ENCODE data around the gene RAB40B. TPM values are rescaled to one million over a fixed set of nuclear protein-coding genes. Genes with fewer than 3 reads are reported as not detected.

RAB40B gene
- total RNA-seq, 1 donor from 2014 or later, result 11.5 TPM

DNA sequence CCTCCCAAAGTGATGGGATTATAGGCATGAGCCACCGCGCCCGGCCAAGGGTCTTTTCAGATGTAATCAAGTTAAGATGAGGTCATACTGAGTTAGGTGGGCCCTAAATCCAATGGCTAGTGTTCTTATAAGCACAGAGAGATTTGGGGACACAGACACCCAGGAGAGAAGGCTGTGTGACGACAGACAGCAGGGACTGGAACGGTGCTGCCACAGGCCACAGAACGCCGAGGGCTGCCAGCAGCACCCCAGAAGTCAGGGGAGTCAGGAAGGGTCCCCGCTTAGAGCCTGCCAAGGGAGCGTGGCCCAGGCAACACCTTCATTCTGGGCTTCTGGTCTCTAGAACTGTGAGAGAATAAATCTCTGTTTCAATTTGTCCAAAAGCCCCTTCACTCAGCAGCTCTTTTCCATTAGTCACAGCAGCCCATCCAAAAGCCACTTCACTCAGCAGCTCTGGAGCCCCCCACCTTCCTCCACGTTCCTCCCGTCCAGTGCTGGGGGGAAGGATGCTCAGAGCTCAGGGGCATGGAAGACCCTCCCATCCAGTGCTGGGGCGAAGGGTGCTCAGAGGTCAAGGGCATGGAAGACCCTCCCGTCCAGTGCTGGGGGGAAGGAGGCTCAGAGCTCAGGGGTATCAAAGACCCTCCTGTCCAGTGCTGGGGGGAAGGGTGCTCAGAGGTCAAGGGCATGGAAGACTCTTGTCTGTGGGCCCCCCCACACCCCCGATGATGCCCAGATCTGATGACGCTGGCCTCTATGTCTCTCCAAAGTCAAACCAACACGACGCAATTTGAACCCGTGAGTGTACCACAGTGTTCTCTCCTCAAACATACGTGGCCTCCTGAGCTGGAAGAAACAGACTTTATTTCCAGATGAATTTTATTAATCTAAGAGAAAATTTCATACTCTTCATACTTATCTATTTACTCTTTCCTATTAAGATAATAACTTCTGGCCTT, 11.9 kb downstream of the RAB40B start:
- ATAC-seq (peak; percentile 20), DNase-seq (no peak)
- Histone ChIP-seq H3K4me1 (no peaks in the 10 kb centered on the region), H3K36me3 (no peaks in the 10 kb centered on the region), H3K27me3 (no peaks in the 10 kb centered on the region), H3K27ac (no peak overlapping the region), H3K9me3 (peaks cover 2% of the 10 kb centered on the region), H3K4me3 (no peak overlapping the region)
- intact Hi-C loops (cut with DNase I), result no loop called here
- TF ChIP-seq, protein P1, sequence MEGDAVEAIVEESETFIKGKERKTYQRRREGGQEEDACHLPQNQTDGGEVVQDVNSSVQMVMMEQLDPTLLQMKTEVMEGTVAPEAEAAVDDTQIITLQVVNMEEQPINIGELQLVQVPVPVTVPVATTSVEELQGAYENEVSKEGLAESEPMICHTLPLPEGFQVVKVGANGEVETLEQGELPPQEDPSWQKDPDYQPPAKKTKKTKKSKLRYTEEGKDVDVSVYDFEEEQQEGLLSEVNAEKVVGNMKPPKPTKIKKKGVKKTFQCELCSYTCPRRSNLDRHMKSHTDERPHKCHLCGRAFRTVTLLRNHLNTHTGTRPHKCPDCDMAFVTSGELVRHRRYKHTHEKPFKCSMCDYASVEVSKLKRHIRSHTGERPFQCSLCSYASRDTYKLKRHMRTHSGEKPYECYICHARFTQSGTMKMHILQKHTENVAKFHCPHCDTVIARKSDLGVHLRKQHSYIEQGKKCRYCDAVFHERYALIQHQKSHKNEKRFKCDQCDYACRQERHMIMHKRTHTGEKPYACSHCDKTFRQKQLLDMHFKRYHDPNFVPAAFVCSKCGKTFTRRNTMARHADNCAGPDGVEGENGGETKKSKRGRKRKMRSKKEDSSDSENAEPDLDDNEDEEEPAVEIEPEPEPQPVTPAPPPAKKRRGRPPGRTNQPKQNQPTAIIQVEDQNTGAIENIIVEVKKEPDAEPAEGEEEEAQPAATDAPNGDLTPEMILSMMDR (IDR thresholded peaks at IDR 0.05), result no peak

GRCh38 chr17:82685291-82685690, 13.2 kb downstream of the RAB40B start:
- no peak overlapping the region for H3K4me3 ChIP-seq
- H3K9me3 ChIP-seq, result peaks cover 6% of the 10 kb centered on the region
- ATAC-seq (peak; percentile 27), DNase-seq (no peak)
- TF ChIP-seq, protein P1 (IDR thresholded peaks at IDR 0.05), result no peak
- intact Hi-C loops (cut with DNase I), result no loop called here
- no peak overlapping the region for H3K27ac ChIP-seq
- no peaks in the 10 kb centered on the region for H3K27me3 ChIP-seq
- H3K36me3 ChIP-seq, result no peaks in the 10 kb centered on the region
- no peaks in the 10 kb centered on the region for H3K4me1 ChIP-seq

DNA sequence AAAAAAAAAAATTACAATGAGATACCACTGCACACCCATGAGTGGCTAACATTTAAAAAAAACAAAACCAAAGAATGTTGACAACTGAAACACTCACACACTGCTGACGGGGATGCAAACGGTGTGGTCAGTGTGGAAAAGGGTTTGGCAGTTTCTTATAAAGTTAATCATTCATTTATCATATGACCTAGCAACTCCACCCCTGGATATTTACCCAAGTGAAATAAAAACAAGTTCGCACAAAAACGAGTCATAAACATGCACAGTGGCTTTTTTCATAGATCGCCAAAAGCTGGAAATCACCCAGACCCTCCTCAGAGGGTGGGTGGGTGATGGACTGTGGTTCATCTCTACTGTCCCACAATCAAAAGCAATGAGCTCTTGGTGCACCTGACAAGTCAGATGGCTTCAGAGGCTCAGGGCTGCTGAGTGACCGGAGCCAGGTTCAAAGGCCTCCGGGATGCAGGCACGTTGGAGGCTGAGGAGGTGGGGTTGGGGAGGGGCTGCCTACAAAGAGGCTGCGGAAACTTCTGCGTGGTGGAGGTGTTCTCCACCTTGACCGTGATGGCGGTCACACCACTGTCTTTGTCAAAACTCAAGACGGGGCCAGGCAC, 14.2 kb downstream of the RAB40B start:
- intact Hi-C loops (cut with DNase I), result no loop called here
- no peaks in the 10 kb centered on the region for H3K4me1 ChIP-seq
- H3K36me3 ChIP-seq, result no peaks in the 10 kb centered on the region
- DNase-seq, result no peak
- peak; percentile 32 for ATAC-seq
- TF ChIP-seq, protein P1 (IDR thresholded peaks at IDR 0.05), result no peak
- no peak overlapping the region for H3K4me3 ChIP-seq
- no peaks in the 10 kb centered on the region for H3K27me3 ChIP-seq
- H3K27ac ChIP-seq, result no peak overlapping the region
- H3K9me3 ChIP-seq, result peaks cover 6% of the 10 kb centered on the region

- intact Hi-C loops (cut with DNase I), result no loop called here
- H3K36me3 ChIP-seq, result no peaks in the 10 kb centered on the region
- DNase-seq (no peak), ATAC-seq (no peak)
- H3K9me3 ChIP-seq, result peaks cover 6% of the 10 kb centered on the region
- H3K4me1 ChIP-seq, result no peaks in the 10 kb centered on the region
- no peaks in the 10 kb centered on the region for H3K27me3 ChIP-seq
- TF ChIP-seq, protein P1 (IDR thresholded peaks at IDR 0.05), result no peak
- no peak overlapping the region for H3K4me3 ChIP-seq
- H3K27ac ChIP-seq, result no peak overlapping the region
Measured at GRCh38 chr17:82683534-82683933, 15.0 kb downstream of the RAB40B start.

DNA sequence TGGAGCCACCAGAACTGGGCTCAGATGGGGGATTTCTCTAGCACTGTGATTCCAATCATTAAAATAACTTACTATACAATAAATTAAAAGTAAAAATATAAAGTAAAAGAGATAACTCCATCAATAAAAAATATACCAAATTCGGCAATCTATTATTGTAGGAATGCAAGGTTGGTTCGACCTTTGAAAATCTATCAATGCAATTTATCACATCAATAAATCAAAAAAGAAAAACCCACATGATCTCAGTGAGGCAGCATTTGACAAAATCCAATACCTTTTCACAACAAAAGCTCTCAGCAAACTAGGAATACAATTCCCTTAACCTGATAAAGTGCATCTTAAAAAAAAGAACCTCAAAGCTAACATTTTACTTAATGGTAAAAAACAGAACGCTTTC, 17.0 kb downstream of the RAB40B start:
- DNase-seq, result no peak
- Histone ChIP-seq H3K27me3 (no peaks in the 10 kb centered on the region), H3K9me3 (peaks cover 6% of the 10 kb centered on the region), H3K4me1 (no peaks in the 10 kb centered on the region), H3K27ac (no peak overlapping the region), H3K4me3 (no peak overlapping the region), H3K36me3 (no peaks in the 10 kb centered on the region)
- TF ChIP-seq, protein P1 (IDR thresholded peaks at IDR 0.05), result no peak
- intact Hi-C loops (cut with DNase I), result no loop called here
- no peak for ATAC-seq

Measured in upper lobe of right lung (tissue), 1 donor.